Fibroblast of mammary gland (primary cell): ENCODE data around the gene CUL5.
A peak's percentile ranks its signal among the peaks of the same experiment; 100 is the strongest.

Experiments used
- DNase-seq: peaks from one replicate; pipeline ENCODE4 v3.0.0-alpha.2; 2010; ENCODE audit warnings: low read depth
- H3K4me3 ChIP-seq: 2 replicates; pipeline ENCODE4 v1.5.1; 2011; ENCODE audit warnings: low read depth, mild to moderate bottlenecking, low read length, moderate library complexity; ENCODE audit not compliant: control insufficient read depth
- CTCF ChIP-seq: conservative IDR thresholded peaks from 2 replicates; pipeline ENCODE4 v1.5.1; 2011; ENCODE audit warnings: low read depth, low read length, inconsistent platforms; ENCODE audit not compliant: control insufficient read depth, insufficient read depth

CUL5 gene

GRCh38 chr11:108034952-108035351 lies 26.3 kb downstream of the CUL5 start:
- DNase-seq = no peak
- no peak overlapping the region for H3K4me3 ChIP-seq
- TF ChIP-seq CTCF = no peak

- no peak for TF ChIP-seq CTCF
- DNase-seq = peak; percentile 15
- H3K4me3 ChIP-seq = no peak overlapping the region
Observed at GRCh38 chr11:108035690-108036089, 27.0 kb downstream of the CUL5 start.

GRCh38 chr11:108037211-108037610 lies 28.5 kb downstream of the CUL5 start:
- no peak for TF ChIP-seq CTCF
- DNase-seq = no peak
- no peak overlapping the region for H3K4me3 ChIP-seq

GRCh38 chr11:108037636-108038035 lies 28.9 kb downstream of the CUL5 start:
- DNase-seq = no peak
- no peak for TF ChIP-seq CTCF
- H3K4me3 ChIP-seq = no peak overlapping the region

- DNase-seq = no peak
- H3K4me3 ChIP-seq = no peak overlapping the region
- TF ChIP-seq CTCF = no peak
Observed at GRCh38 chr11:108048269-108048668, 39.6 kb downstream of the CUL5 start.

GRCh38 chr11:108062336-108062735 lies 53.6 kb downstream of the CUL5 start:
- DNase-seq = no peak
- TF ChIP-seq CTCF = no peak
- no peak overlapping the region for H3K4me3 ChIP-seq

- DNase-seq = no peak
Observed at GRCh38 chr11:108063410-108063809, 54.7 kb downstream of the CUL5 start.

More at GRCh38 chr11:108063410-108063809, 54.7 kb downstream of the CUL5 start:
- no peak for TF ChIP-seq CTCF
- no peak overlapping the region for H3K4me3 ChIP-seq
